ENCODE data around the gene CUL1.

The CUL1 gene

GRCh38 chr7:148809856-148810255 lies 111.2 kb downstream of the CUL1 start:
- no peak for DNase-seq

GRCh38 chr7:148811892-148812291 lies 113.2 kb downstream of the CUL1 start:
- no peak for DNase-seq

- DNase-seq: no peak
These were observed 115.2 kb downstream of the CUL1 start for GRCh38 chr7:148813890-148814289.

GRCh38 chr7:148814922-148815559 lies 116.3 kb downstream of the CUL1 start:
- DNase-seq: no peak

GRCh38 chr7:148815612-148816011 lies 116.9 kb downstream of the CUL1 start:
- DNase-seq: no peak

- no peak for DNase-seq
These were observed 121.1 kb downstream of the CUL1 start for GRCh38 chr7:148819697-148820360.

- no peak for DNase-seq
These were observed 122.7 kb downstream of the CUL1 start for GRCh38 chr7:148821422-148821821.

- DNase-seq: no peak
These were observed 126.2 kb downstream of the CUL1 start for GRCh38 chr7:148824864-148825263.

- no peak for DNase-seq
These were observed 126.6 kb downstream of the CUL1 start for GRCh38 chr7:148825338-148825737.

- no peak for DNase-seq
These were observed 130.3 kb downstream of the CUL1 start for GRCh38 chr7:148828965-148829364.

GRCh38 chr7:148830897-148831692 lies 132.4 kb downstream of the CUL1 start:
- no peak for DNase-seq

- DNase-seq: no peak
These were observed 133.1 kb downstream of the CUL1 start for GRCh38 chr7:148831782-148832181.

- DNase-seq: no peak
These were observed 135.9 kb downstream of the CUL1 start for GRCh38 chr7:148834605-148835004.

- no peak for DNase-seq
These were observed 137.2 kb downstream of the CUL1 start for GRCh38 chr7:148835854-148836253.

- no peak for DNase-seq
These were observed 140.2 kb downstream of the CUL1 start for GRCh38 chr7:148838905-148839304.

GRCh38 chr7:148847815-148848734 lies 149.4 kb downstream of the CUL1 start:
- DNase-seq: no peak

GRCh38 chr7:148849393-148850098 lies 150.8 kb downstream of the CUL1 start:
- no peak for DNase-seq

GRCh38 chr7:148850564-148850963 lies 151.9 kb downstream of the CUL1 start:
- DNase-seq: no peak

Measured in NCI-H1105 treated with DMSO at 0.1 percent for 48 hours (cell line).